ENCODE data around the gene PRAMEF11.
"Not testable (repeated sequence)": the region's sequence is repeated elsewhere in the genome, so short reads cannot be mapped to it uniquely, and the experiment has no call there.

The PRAMEF11 gene

DNA sequence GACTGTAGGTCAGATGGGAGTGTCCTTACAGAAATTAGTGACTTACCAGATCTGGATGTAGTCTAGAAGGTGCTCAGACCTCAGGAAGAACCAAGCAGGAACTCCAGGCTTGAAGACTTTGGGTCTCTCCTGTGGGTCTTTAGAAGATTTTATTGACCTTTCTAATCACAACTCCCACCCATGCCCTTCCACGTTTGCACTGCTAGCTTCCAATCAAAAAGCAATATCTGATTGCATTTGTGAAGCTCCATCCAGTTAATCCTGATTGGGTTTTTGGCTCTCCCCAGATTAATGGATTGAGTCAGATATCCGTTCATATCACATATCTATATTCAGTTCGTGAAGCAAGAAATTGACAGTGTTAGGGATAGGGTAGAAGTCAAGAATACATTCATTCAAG, at the start of gene PRAMEF11:
Gene PRAMEF11 (minus strand): TSS at position 101 of the 400 bp plus-strand sequence. CDS start 2,621 bp downstream, outside the sequence.
- DNase-seq = not testable (repeated sequence)

DNA sequence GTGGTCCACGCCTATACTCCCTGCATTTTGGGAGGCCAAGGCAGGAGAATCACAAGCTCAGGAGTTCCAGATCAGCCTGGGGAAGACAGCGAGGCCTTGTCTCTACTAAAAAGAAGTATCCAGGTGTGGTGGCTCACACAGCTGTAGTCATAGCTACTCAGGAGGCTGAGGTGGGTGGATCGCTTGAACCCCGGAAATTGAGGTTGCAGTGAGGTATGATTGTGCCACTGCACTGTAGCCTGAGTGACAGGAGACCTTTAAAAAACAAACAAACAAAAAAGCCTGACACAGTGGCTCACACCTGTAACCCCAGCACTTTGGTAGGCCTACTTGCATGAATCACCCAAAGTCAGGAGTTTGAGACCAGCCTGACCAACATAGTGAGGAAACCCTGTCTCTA, 47.2 kb upstream of the PRAMEF11 start:
- DNase-seq = not testable (repeated sequence)

DNA sequence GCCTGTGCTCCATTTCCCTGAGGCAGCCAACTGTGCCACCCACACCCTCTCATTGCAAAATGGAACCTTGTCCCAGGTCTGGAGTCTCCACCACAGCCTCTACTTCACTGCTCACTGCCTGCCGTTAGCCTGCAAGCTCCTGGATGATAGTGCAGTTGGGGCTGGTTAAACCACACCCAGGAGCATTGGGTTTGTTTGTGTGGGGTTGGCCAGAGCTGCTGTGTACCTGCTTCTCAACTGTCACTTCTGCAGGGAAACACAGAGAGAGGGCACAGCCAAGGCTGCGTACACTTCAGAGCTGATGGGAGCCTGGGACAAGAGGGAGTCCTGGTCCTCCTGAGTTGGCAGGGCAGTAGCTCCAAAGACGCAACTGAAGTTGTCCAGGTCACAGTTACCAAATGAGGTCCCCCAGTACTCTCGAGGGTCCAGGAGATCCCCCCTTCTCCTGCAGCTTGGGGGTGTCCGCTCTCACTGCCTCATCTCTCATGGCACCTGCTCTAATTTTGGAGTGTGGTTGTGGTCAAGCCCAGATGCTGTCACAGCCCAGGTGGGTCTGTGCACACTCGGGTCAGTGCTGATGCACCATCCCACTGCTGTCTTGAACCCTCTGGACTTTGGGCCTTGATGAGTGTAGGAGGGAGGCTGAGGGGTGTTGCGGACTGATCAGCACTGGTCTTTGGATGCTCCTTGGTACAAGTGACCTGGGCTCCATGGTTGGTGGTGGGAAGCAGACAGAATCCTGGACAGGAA, 32.1 kb upstream of the PRAMEF11 start:
- DNase-seq = not testable (repeated sequence)

DNA sequence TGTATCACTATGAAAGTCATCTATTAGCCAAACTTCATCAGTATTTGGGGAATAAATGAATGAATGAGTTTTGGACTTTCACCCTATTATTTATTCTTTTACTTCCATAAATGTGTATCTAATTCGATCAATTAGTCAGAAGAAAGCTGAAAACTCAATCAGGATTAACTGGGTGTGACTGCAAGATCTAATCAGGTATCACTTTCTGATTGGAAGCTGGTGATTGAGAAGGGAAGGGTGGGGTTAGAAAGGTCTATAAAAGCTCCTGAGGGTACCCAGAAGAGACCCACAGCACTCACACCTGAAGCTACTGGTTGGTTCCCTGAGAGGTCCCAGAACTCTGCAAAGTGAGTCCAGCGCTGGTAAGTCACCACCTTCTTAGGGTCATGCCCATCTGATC, 25.6 kb upstream of the PRAMEF11 start, which contains the start of gene PRAMEF2:
Gene PRAMEF2 (plus strand): TSS at position 301 of the 400 bp plus-strand sequence. CDS start 1,924 bp downstream, outside the sequence.
- not testable (repeated sequence) for DNase-seq

GRCh38 chr1:12851779-12852178, 20.6 kb upstream of the PRAMEF11 start:
- no peak for DNase-seq

DNA sequence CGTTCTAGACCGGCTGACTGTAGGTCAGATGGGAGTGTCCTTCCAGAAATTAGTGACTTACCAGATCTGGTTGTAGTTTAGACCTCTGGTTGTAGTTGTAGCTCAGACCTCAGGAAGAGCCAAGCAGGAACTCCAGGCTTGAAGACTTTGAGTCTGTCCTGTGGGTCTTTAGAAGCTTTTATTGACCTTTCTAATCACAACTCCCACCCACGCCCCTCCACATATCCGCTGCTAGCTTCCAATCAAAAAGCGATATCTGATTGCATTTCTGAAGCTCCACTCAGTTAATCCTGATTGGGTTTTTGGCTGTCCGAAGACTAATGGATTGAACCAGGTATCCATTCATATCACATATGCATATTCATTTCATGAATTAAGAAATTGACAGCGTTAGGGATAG, 17.4 kb upstream of the PRAMEF11 start, which contains the start of gene HNRNPCL1:
Gene HNRNPCL1 (minus strand): TSS at position 101 of the 400 bp plus-strand sequence. CDS start 431 bp downstream, outside the sequence.
- not testable (repeated sequence) for DNase-seq

DNA sequence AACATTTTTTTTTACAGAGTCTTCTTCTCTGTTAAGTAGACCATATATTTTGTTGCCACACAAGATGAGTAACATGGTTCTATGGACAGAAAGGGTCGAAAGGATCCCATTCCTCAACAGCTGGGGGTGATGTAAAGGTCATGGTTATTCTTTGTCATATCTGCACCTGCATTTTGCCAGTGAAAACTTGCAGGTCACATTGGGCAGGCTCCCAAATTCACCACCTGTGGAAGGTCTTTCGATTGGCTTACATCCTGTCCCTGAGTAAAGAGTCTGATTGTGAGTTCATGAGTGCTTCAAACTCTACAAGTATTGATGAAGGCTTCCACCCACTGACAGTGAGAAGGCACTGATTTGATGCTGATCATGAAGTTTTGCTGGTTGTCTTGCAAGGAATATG, 2.0 kb upstream of the PRAMEF11 start:
- not testable (repeated sequence) for DNase-seq

GRCh38 chr1:12819061-12819460, 12.1 kb downstream of the PRAMEF11 start:
- not testable (repeated sequence) for DNase-seq

GRCh38 chr1:12811409-12811784, 19.8 kb downstream of the PRAMEF11 start:
- no peak for DNase-seq

DNA sequence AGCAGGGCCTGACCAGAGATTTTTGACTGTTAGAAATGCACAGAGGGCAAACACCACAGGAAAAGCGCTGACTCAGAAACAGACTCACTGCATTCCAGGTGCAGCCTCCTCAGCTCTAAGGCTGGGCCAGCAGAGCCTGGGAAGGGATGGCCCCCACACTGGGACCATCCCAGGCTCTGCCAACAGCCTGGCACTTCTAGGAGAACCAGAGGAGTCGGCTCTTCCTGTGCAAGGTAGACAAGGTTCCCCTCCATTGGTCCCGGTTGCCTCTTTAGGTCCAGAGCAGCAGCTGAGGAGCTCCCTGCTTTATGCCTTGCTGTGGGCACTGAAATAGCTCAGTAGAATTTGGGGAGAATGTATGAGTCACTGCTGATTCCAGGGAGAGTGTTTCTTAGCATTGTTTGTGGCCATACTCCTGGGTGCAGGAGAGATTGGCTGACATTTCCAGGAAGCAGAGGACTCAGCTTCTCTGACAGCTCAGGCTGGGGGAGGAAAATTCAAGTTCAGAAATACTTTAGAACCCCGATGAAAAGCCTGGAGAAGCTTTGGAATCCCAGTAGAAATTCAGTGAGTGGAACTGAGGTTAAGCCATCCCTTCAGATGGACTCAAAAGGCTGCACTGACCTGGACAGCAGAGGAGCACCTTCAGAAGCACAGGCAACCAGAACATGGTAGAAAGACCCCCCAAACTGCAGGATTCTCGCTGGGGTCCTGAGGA, 20.4 kb downstream of the PRAMEF11 start:
- DNase-seq = no peak

GRCh38 chr1:12809933-12810332, 21.3 kb downstream of the PRAMEF11 start:
- DNase-seq = no peak

GRCh38 chr1:12799730-12800129, 31.5 kb downstream of the PRAMEF11 start:
- DNase-seq = no peak

DNA sequence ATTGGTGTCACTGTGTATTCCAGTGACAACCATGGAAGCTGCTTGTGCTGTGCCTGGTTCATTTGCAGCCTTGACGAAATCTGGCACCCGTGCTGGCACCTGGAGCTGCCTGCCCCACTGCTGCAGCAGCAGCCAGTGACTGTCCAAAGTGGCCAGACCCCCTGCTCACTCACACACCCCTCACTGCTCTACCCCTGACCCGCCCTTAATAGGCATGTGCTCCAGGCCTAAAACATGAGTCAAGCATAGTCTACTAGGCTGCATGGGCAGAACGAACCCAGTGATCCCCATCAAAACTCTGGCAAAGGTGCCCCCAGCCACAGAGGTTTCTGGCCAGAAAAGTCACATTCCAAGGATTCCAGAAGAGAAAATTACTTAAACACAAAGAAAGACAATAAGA, 32.3 kb downstream of the PRAMEF11 start:
- no peak for DNase-seq

GRCh38 chr1:12791097-12791496, 40.1 kb downstream of the PRAMEF11 start, which contains the start of gene PRAMEF1:
PRAMEF1 (plus strand) TSS chr1:12791397; CDS start chr1:12793228, 1,831 bp downstream.
- not testable (repeated sequence) for DNase-seq

- not testable (repeated sequence) for DNase-seq
Observed at GRCh38 chr1:12784729-12785128, 46.5 kb downstream of the PRAMEF11 start.

DNA sequence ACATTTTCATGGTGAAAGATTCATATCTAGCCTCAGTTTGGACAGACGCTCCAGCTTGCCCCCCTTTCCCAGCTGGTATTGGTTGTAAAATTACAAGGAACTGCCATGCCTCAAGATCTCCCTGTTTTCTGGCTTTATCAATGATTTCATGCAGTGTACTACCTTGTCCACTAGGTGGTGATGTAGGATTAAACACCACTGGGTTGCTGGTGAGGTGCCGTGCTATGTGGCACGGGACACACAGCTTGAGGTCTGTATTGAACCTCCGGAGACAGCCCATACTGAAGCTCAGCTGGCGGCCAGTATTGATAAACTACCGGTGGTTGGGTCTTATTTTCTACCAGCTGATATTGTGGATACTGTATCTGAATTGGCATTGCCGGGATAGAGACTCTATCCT, 47.4 kb downstream of the PRAMEF11 start:
- DNase-seq = not testable (repeated sequence)

- DNase-seq = not testable (repeated sequence)
Observed at GRCh38 chr1:12781488-12781887, 49.7 kb downstream of the PRAMEF11 start.

- no peak for DNase-seq
Observed at GRCh38 chr1:12778907-12779306, 52.3 kb downstream of the PRAMEF11 start.

DNA sequence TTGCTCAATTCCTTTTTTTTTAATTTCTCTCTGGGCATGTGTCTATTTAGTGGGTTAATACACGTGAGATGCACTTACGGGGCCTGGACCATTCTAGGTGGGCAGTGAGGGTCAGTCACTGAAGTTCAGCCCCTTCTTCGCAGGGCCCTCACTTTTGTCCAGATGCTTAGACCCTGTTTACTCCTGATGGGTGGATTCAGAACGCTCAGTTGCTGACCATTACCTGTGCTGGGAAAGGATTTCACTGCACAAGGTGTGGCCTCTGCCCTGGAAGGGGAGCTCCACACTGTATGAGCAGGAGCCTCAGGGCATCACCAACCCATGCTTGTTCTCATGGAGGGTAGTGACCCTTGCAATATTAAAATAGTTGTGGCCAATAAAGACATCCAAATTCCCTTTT, 53.1 kb downstream of the PRAMEF11 start:
- no peak for DNase-seq

DNA sequence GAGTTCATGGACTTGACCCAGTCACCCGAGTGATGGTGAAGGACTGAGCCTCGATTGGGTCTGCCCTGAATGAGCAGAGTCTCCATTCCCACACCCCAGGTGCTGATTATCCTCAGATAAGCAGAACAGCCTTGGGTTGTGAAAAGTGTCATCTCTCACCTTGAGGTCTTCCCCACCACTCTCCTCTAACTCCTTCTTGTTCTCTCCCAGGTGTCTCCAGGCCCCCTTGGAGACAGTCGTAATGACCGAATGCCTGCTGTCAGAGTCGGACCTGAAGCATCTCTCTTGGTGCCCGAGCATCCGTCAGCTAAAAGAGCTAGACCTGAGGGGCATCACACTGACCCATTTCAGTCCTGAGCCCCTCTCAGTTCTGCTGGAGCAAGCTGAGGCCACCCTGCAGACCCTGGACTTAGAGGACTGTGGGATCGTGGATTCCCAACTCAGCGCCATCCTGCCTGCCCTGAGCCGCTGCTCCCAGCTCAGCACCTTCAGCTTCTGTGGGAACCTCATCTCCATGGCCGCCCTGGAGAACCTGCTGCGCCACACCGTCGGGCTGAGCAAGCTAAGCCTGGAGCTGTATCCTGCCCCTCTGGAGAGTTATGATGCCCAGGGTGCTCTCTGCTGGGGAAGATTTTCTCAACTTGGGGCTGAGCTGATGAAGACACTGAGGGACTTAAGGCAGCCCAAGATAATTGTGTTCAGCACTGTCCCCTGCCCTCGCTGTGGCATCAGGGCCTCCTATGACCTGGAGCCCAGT, 54.2 kb downstream of the PRAMEF11 start:
- no peak for DNase-seq

DNA sequence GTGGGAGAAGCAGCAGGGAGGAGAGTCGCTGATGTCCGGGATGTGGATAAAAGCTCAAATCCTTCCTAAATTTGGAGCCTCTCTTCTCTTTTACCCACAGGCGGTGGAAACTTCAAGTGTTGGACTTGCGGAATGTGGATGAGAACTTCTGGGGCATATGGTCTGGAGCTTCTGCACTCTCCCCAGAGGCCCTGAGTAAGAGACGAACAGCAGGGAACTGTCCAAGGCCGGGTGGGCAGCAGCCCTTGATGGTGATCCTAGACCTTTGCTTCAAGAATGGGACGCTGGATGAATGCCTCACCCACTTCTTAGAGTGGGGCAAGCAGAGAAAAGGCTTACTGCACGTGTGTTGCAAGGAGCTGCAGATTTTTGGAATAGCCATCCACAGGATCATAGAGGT, 55.8 kb downstream of the PRAMEF11 start:
- DNase-seq = no peak

DNA sequence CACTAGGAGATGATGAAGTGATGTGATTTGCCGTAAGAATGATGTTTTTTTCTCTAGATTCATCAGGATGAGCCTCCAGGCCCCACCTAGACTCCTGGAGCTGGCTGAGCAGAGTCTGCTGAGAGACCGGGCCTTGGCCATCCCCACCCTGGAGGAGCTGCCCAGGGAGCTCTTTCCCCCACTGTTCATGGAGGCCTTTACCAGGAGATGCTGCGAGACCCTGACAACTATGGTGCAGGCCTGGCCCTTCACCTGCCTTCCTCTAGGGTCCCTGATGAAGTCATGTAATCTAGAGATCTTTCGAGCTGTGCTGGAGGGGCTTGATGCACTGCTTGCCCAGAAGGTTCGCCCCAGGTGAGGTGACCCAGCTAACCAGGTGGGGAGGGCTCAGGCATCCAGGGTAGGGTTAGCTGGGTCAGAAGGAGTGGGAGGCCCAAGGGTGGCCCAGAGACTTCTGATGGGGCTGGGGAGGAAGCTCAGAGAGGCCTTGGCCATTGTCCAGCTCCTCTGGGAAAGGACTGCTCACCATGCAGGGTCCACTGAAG, 56.3 kb downstream of the PRAMEF11 start:
- DNase-seq = no peak
